Measurements from ENCODE around the gene DPEP3. TPM values are rescaled to one million over a fixed set of nuclear protein-coding genes. Genes with fewer than 3 reads are reported as not detected.
A peak's percentile ranks its signal among the peaks of the same experiment; 100 is the strongest.

DPEP3 gene
- total RNA-seq, 4 donors from 2014 or later, result 0.17 TPM; not detected in 3

DNA sequence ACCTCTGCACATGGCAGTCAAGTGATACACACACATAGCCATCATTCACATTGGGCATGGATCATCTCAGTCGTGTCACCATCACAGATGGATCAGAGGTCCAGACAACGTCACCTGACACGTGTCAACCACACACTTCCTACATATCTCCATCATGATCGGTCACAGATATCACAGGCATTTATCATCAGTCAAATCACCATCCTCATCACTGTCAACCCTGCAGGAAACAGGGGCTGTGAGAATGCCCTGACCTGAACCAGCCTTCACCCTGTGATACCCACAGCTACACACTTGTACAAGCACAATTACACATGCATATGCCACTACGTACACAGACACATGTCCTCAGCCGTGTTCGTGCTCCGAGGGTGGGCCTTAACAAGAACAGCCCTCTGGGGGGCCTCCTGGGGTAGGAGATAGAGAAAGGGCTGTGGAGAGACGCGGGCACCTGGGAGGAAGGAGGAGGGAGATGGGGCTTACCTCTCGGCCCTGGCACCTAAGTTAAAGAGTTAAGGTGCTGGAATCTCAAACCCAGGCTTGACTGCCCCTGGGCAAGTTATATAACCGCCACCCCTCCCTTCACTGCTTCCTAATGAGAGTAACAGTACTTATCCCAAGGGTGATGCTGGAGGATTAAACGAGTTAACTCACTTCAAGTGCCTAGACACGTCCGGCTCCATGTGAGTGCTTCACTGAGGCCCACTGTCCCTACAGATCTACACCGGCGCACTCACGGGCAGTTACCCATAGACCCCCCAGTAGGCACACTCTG is 12.9 kb downstream of the DPEP3 start:
- intact Hi-C loops (cut with DNase I), result no loop called here
- WGBS, result 10% methylated on average over 15 of the region's 18 CpGs

DNA sequence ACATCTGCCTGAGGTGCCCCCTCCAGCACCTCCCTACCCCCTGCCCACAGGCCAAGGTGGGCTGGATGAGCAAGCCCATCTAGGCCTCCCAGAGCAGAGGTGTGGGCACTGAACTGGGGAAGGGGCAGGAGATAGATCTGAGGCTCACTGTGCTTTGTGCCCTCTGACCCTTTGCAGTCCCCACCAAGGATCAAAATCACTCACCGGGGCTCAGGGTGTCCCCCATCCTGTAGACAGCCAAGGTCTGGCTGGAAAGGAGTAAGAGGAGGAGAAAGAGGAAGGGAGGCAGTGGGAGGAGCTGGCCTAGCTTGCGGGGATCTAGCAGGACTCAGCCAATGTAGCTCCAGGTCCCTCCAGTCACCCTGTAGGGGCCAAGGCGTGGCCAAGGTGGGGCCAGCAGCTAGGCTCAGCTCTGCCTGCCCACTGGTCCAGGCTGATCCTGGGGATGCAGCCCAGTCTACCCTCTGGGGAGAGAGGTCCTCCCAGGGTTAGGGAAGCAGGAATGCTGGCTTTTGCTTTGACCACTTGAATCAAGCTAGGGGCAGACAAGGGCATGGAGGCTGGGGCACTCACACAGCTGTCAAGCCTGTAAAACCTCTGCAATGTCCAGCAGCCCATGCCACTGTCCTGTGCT is 13.6 kb downstream of the DPEP3 start:
- Histone ChIP-seq H3K9me3 (no peaks in the 10 kb centered on the region), H3K4me1 (peaks cover 54 to 73% (median 69%) of the 10 kb centered on the region in 4 donors), H3K36me3 (peaks cover 11 to 18% (median 16%) of the 10 kb centered on the region in 4 donors), H3K27me3 (no peaks in the 10 kb centered on the region), H3K27ac (replicated peaks in 1 of 4) (peak overlapping the region; percentile 96 to 100 (median 98)), H3K4me3 (peak overlapping the region; percentile 88 to 95 (median 92))
- peak; percentile 24 to 48 for TF ChIP-seq POLR2AphosphoS5 (IDR thresholded peaks at IDR 0.05)
- TF ChIP-seq, protein P1, sequence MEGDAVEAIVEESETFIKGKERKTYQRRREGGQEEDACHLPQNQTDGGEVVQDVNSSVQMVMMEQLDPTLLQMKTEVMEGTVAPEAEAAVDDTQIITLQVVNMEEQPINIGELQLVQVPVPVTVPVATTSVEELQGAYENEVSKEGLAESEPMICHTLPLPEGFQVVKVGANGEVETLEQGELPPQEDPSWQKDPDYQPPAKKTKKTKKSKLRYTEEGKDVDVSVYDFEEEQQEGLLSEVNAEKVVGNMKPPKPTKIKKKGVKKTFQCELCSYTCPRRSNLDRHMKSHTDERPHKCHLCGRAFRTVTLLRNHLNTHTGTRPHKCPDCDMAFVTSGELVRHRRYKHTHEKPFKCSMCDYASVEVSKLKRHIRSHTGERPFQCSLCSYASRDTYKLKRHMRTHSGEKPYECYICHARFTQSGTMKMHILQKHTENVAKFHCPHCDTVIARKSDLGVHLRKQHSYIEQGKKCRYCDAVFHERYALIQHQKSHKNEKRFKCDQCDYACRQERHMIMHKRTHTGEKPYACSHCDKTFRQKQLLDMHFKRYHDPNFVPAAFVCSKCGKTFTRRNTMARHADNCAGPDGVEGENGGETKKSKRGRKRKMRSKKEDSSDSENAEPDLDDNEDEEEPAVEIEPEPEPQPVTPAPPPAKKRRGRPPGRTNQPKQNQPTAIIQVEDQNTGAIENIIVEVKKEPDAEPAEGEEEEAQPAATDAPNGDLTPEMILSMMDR (IDR thresholded peaks at IDR 0.05), result no peak
- intact Hi-C loops (cut with DNase I), result no loop called here
- WGBS, result 32% methylated on average over 3 of the region's 3 CpGs
- no peak for DNase-seq (ENCODE audit: extremely low spot score)

More for the DNA sequence above, 12.9 kb downstream of the DPEP3 start:
- H3K27ac ChIP-seq (replicated peaks in 1 of 4), result peak overlapping the region; percentile 96 to 100 (median 98)
- H3K27me3 ChIP-seq, result no peaks in the 10 kb centered on the region
- no peak for DNase-seq (ENCODE audit: extremely low spot score)
- H3K36me3 ChIP-seq, result peaks cover 4 to 11% (median 9%) of the 10 kb centered on the region in 4 donors
- H3K4me3 ChIP-seq, result peak overlapping the region; percentile 88 to 95 (median 92)
- H3K9me3 ChIP-seq, result no peaks in the 10 kb centered on the region
- TF ChIP-seq EP300 (IDR thresholded peaks at IDR 0.05) (no peak), POLR2AphosphoS5 (IDR thresholded peaks at IDR 0.05) (no peak)
- TF ChIP-seq, protein P1 (IDR thresholded peaks at IDR 0.05), result no peak
- peaks cover 47 to 66% (median 61%) of the 10 kb centered on the region in 4 donors for H3K4me1 ChIP-seq

DNA sequence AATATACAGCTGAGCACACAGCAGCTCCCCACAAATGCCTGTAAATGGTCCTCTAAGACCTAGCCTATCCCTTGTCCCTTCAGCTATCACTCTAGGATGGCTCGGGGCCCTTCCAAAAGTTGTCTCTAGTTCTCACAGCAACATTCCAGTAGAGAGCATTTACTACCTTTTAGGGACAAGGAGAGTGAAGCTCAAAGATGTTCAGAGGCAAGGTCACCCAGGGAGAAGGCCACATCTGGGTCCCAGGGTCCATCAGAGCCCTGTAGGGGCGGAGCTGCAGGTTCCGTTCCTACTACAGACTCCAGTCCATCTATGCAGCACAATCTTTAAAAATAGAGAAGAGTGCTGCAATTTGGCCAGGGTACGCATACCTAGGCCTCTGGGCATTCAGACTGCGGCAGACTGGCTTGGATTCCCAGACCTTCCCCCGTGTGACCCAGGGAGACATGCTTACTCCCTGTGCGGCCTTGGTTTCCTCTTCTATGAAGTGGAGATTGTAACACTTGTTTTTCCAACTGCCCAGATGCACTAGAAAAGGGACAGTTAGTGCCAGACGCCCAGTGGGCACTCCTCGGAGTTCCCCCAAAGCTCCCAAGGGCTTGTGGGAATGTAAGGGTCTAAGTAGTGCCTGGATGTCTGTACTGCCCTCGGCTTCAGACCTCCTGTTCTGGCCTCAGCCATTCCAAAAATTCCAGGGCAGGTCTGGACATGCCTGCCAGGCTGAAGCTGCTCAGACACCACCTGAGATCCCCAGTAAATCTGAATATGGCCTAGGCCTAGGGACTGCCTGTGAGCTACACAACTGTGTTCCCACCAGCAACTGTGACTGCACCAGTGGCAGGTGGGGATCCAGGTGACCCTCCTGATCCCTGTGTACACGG is 14.4 kb downstream of the DPEP3 start:
- H3K27me3 ChIP-seq, result no peaks in the 10 kb centered on the region
- intact Hi-C loops (cut with DNase I), result no loop called here
- TF ChIP-seq POLR2A (IDR thresholded peaks at IDR 0.05; ENCODE audit: low read depth) (no peak), POLR2AphosphoS5 (IDR thresholded peaks at IDR 0.05) (no peak), EP300 (IDR thresholded peaks at IDR 0.05) (no peak)
- TF ChIP-seq, protein P1 (IDR thresholded peaks at IDR 0.05), result no peak
- H3K4me3 ChIP-seq, result peak overlapping the region; percentile 88 to 95 (median 92)
- WGBS, result 46% methylated on average over 9 of the region's 11 CpGs
- H3K27ac ChIP-seq (replicated peaks in 1 of 4), result peak overlapping the region; percentile 96 to 100 (median 98)
- peaks cover 19 to 26% (median 24%) of the 10 kb centered on the region in 4 donors for H3K36me3 ChIP-seq
- H3K9me3 ChIP-seq, result no peaks in the 10 kb centered on the region
- DNase-seq (ENCODE audit: extremely low spot score), result no peak
- peaks cover 62 to 81% (median 76%) of the 10 kb centered on the region in 4 donors for H3K4me1 ChIP-seq

DNA sequence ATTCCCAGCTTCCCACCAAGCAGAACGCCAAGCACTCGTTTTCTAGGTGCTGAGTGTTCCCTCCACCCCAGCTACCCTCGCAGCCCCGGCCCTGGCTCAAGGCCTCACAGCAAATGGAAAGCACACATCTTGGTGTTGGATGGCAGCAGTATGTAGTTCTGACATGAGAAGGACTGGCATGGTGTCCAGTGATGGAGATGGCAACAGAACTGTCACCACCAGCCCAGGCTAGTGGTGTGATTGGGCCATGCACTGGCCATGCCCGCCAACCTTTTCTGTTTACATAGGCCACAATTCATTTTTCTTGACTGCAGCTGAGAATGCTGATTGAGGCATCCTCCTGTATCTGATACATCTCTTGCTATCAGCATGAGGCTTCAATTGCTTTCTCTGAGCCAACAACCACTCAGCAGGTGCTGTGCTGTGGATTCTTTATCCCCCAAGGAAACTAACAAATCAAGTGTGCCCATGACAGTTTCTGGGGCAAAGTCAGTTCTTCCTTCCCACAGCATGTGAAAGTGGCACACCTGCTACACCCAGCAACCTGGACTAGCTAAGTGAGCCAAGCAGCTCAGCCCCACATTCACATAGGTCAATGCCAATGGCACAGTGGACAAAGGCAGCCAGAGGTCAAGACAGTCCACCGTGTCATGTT is 15.7 kb downstream of the DPEP3 start:
- peaks cover 28 to 39% (median 35%) of the 10 kb centered on the region in 4 donors for H3K36me3 ChIP-seq
- intact Hi-C loops (cut with DNase I), result no loop called here
- no peak for DNase-seq (ENCODE audit: extremely low spot score)
- H3K27me3 ChIP-seq, result no peaks in the 10 kb centered on the region
- peak overlapping the region in 1 of 4 donors; percentile 4 for H3K4me3 ChIP-seq
- peak overlapping the region; percentile 96 to 100 (median 98) for H3K27ac ChIP-seq (replicated peaks in 1 of 4)
- no peaks in the 10 kb centered on the region for H3K9me3 ChIP-seq
- TF ChIP-seq, protein P1 (IDR thresholded peaks at IDR 0.05), result no peak
- TF ChIP-seq POLR2AphosphoS5 (IDR thresholded peaks at IDR 0.05) (no peak), EP300 (IDR thresholded peaks at IDR 0.05) (no peak), POLR2A (IDR thresholded peaks at IDR 0.05; ENCODE audit: low read depth) (no peak)
- peaks cover 75 to 91% (median 88%) of the 10 kb centered on the region in 4 donors for H3K4me1 ChIP-seq
- WGBS, result 81% methylated on average over 6 of the region's 6 CpGs

Measured in esophagus muscularis mucosa (tissue), 4 donors.